ENCODE results near the gene FRAS1. TPM values are rescaled to one million over a fixed set of nuclear protein-coding genes. Genes with fewer than 3 reads are reported as not detected.

FRAS1 gene
- total and polyA plus RNA-seq, 2 of the 8 experiments (the other 6 are each of a cell fraction or from before 2014, with no cell fraction given) = 38.5 to 109 TPM

- CTCF ChIA-PET (ENCODE audit: partially characterized antibody) = interaction anchor here (0.9 to 1.5 kb wide), 5 partner anchors 12 to 151 kb away, joined by 3 read pairs; no protein-coding TSS in a partner anchor
- H3K23ac ChIP-seq (ENCODE audit: insufficient read length) = no peak overlapping the region
- FAIRE-seq = no peak
- no peak overlapping the region for H3K4me3 ChIP-seq (ENCODE audit: extremely low read depth in 1 of 4, insufficient read depth in 2 of 4, low read depth in 3 of 4, low read length in 4 of 4)
- no peak overlapping the region for H3K27ac ChIP-seq (ENCODE audit: low read depth, low read length)
- no peak overlapping the region for H2BK5ac ChIP-seq (ENCODE audit: low read depth, low read length)
- H2BK20ac ChIP-seq (ENCODE audit: low read length) = no peak overlapping the region
- no peaks in the 10 kb centered on the region for H3K27me3 ChIP-seq (replicated peaks in 1 of 4; ENCODE audit: control insufficient read depth in 3 of 4, extremely low read depth in 1 of 4, insufficient read depth in 3 of 4, low read length in 3 of 4)
- peaks cover 4 to 93% of the 10 kb centered on the region in 2 experiments; a peak in 3 of 4 replicates for H3K79me2 ChIP-seq (ENCODE audit: control insufficient read depth in 1 of 2, insufficient read depth in 2 of 2, low read length in 2 of 2)
- H3K79me1 ChIP-seq (ENCODE audit: low read depth, low read length) = peaks cover 2% of the 10 kb centered on the region; the same call in 1 of the 2 replicates
- no peak overlapping the region for H3K4ac ChIP-seq (replicated peaks; ENCODE audit: insufficient read length, low read depth, low read length)
- no peak overlapping the region for H3K4me2 ChIP-seq (ENCODE audit: insufficient read depth in 1 of 2, low read depth in 2 of 2, low read length in 2 of 2)
- H2AFZ ChIP-seq (ENCODE audit: low read length) = no peak overlapping the region
- H3K14ac ChIP-seq (ENCODE audit: insufficient read length) = no peak overlapping the region
- H2BK120ac ChIP-seq (replicated peaks; ENCODE audit: low read depth, low read length) = no peak overlapping the region
- H2BK12ac ChIP-seq (ENCODE audit: low read depth, low read length) = no peak overlapping the region
- no peak overlapping the region for H2BK15ac ChIP-seq (ENCODE audit: low read length)
- H3K36me3 ChIP-seq (ENCODE audit: control insufficient read depth in 2 of 4, insufficient read depth in 4 of 4, low read length in 3 of 4) = no peaks in the 10 kb centered on the region; a peak in 2 of 8 replicates
- POLR2A ChIA-PET (ENCODE audit: partially characterized antibody) = no interaction called here
- DNase-seq (ENCODE audit: low read depth in 1 of 2, low spot score in 2 of 2) = no peak
- no peak overlapping the region for H3K56ac ChIP-seq (replicated peaks; ENCODE audit: insufficient read length, low read depth, low read length)
- 95% methylated on average over 6 of the region's 6 CpGs; no CpG with 5 or more reads in 1 of the 2 experiments for WGBS, 2 experiments (ENCODE audit: extremely low coverage in 1 of 2, insufficient coverage in 1 of 2, insufficient read length in 1 of 2, insufficient replicate concordance in 2 of 2, low coverage in 1 of 2, low lambda C conversion rate in 2 of 2, missing lambda C conversion rate in 1 of 2)
- no peaks in the 10 kb centered on the region for H3K23me2 ChIP-seq (ENCODE audit: low read depth, low read length)
- H3K4me1 ChIP-seq (replicated peaks in 1 of 4; ENCODE audit: control insufficient read depth in 3 of 4, insufficient read depth in 4 of 4, low read length in 3 of 4) = peaks cover 0 to 3% (median 0%) of the 10 kb centered on the region in 4 experiments; a peak in 2 of 7 replicates
- no peak overlapping the region for H4K8ac ChIP-seq (ENCODE audit: extremely low read depth, insufficient read depth, low read length)
- no peak overlapping the region for H4K5ac ChIP-seq (ENCODE audit: insufficient read length, low read depth, low read length)
- no peak overlapping the region for H4K91ac ChIP-seq (replicated peaks; ENCODE audit: insufficient read length, low read length)
- no peaks in the 10 kb centered on the region for H3K9me3 ChIP-seq (ENCODE audit: insufficient read depth in 2 of 2, low read depth in 1 of 2, low read length in 1 of 2)
- no peak overlapping the region for H3K18ac ChIP-seq (ENCODE audit: extremely low read depth, low read length)
- no peaks in the 10 kb centered on the region for H4K20me1 ChIP-seq (replicated peaks in 1 of 2; ENCODE audit: control insufficient read depth in 1 of 2, insufficient read depth in 2 of 2, low read length in 2 of 2)
- H3K9ac ChIP-seq (replicated peaks in 1 of 4; ENCODE audit: extremely low read depth in 1 of 4, low read depth in 3 of 4, low read length in 3 of 4) = no peak overlapping the region
- H2AK5ac ChIP-seq (ENCODE audit: low read depth, low read length) = no peak overlapping the region
Observed at GRCh38 chr4:78210694-78211410, 153.7 kb downstream of the FRAS1 start.

All from H1 (cell line).